Measurements from ENCODE around the gene CDK19.
"Not testable (repeated sequence)": the region's sequence is repeated elsewhere in the genome, so short reads cannot be mapped to it uniquely, and the experiment has no call there.

Gene CDK19

GRCh38 chr6:110813338-110814101 lies 1.7 kb downstream of the CDK19 start:
- no peak for DNase-seq

GRCh38 chr6:110812719-110813118 lies 2.5 kb downstream of the CDK19 start:
- no peak for DNase-seq

GRCh38 chr6:110810896-110811586 lies 4.2 kb downstream of the CDK19 start:
- no peak for DNase-seq

GRCh38 chr6:110809792-110810191 lies 5.5 kb downstream of the CDK19 start:
- DNase-seq = no peak

GRCh38 chr6:110802175-110802574 lies 13.1 kb downstream of the CDK19 start:
- not testable (repeated sequence) for DNase-seq

GRCh38 chr6:110800839-110801196 lies 14.5 kb downstream of the CDK19 start:
- DNase-seq = no peak

GRCh38 chr6:110800196-110800838 lies 15.0 kb downstream of the CDK19 start:
- no peak for DNase-seq

- no peak for DNase-seq
Observed at GRCh38 chr6:110799655-110800054, 15.6 kb downstream of the CDK19 start.

GRCh38 chr6:110799189-110799588 lies 16.1 kb downstream of the CDK19 start:
- no peak for DNase-seq

- no peak for DNase-seq
Observed at GRCh38 chr6:110795271-110795670, 20.0 kb downstream of the CDK19 start.

GRCh38 chr6:110786696-110787095 lies 28.6 kb downstream of the CDK19 start:
- no peak for DNase-seq

GRCh38 chr6:110786271-110786670 lies 29.0 kb downstream of the CDK19 start:
- no peak for DNase-seq

- DNase-seq = no peak
Observed at GRCh38 chr6:110784610-110784979, 30.7 kb downstream of the CDK19 start.

GRCh38 chr6:110781522-110782214 lies 33.6 kb downstream of the CDK19 start:
- no peak for DNase-seq

- no peak for DNase-seq
Observed at GRCh38 chr6:110778333-110778732, 36.9 kb downstream of the CDK19 start.

GRCh38 chr6:110777636-110778035 lies 37.6 kb downstream of the CDK19 start:
- DNase-seq = no peak

GRCh38 chr6:110776413-110776812 lies 38.9 kb downstream of the CDK19 start:
- DNase-seq = no peak

GRCh38 chr6:110769923-110770322 lies 45.3 kb downstream of the CDK19 start:
- DNase-seq = no peak

- DNase-seq = no peak
Observed at GRCh38 chr6:110768057-110768456, 47.2 kb downstream of the CDK19 start.

- no peak for DNase-seq
Observed at GRCh38 chr6:110761371-110761770, 53.9 kb downstream of the CDK19 start.

- no peak for DNase-seq
Observed at GRCh38 chr6:110760589-110760988, 54.7 kb downstream of the CDK19 start.

GRCh38 chr6:110760098-110760497 lies 55.2 kb downstream of the CDK19 start:
- not testable (repeated sequence) for DNase-seq

GRCh38 chr6:110757926-110758325 lies 57.3 kb downstream of the CDK19 start:
- DNase-seq = no peak

- no peak for DNase-seq
Observed at GRCh38 chr6:110756817-110757216, 58.5 kb downstream of the CDK19 start.

Data from GF-D8 (cell line).